PC-3 (cell line): ENCODE data around the gene SLC1A7. TPM values are rescaled to one million over a fixed set of nuclear protein-coding genes. Genes with fewer than 3 reads are reported as not detected.

Experiments
- ATAC-seq: fragments of 200-7000 bp; cut with Tn5 transposase; 2 replicates; pipeline ENCODE4 v1.9.1; 2020; ENCODE audit warnings: mild to moderate bottlenecking, moderate library complexity
- BruUV-seq: library from RNA; stranded (reverse); fragments of 400-500 nt; replicated peaks from 2 replicates; lab custom pipeline; 2021; lab: Mats Ljungman, UMichigan
- CTCF ChIA-PET: fragments of 300-600 bp; sonication (Branson Sonifier 250); formaldehyde crosslinking; loops from one replicate; lab custom pipeline; 2022; ENCODE audit warnings: antibody characterized with exemption; lab: Charles Lee
- POLR2A ChIA-PET: fragments of 300-600 bp; sonication (Branson Sonifier 250); formaldehyde crosslinking; loops from one replicate; lab custom pipeline; 2022; ENCODE audit warnings: antibody characterized with exemption; ENCODE audit not compliant: unreplicated experiment; lab: Charles Lee
- DNase-seq: peaks from one replicate; pipeline ENCODE4 v3.0.0-alpha.2; 2015
- H2AFZ ChIP-seq: fragments of 300-600 bp; sonication (generic); 2 replicates; pipeline ENCODE4 v1.6.0; 2016; ENCODE audit warnings: antibody characterized with exemption, low read length
- H3F3A ChIP-seq: fragments of 300-600 bp; sonication (generic); one replicate; pipeline ENCODE4 v1.6.0; 2017; ENCODE audit warnings: antibody characterized with exemption, low read length, control low read depth, mild to moderate bottlenecking; ENCODE audit not compliant: unreplicated experiment
- H3K27ac ChIP-seq: fragments of 300-600 bp; sonication (generic); 2 replicates; pipeline ENCODE4 v1.5.1; 2016; ENCODE audit warnings: mild to moderate bottlenecking, low read length
- H3K27me3 ChIP-seq: fragments of 300-600 bp; sonication (generic); 2 replicates; pipeline ENCODE4 v1.6.1; 2016; ENCODE audit warnings: low read length, mixed read lengths
- H3K36me3 ChIP-seq: fragments of 300-600 bp; sonication (generic); 2 replicates; pipeline ENCODE4 v1.6.1; 2016; ENCODE audit warnings: low read depth, mixed run types, low read length, mixed read lengths
- H3K4me1 ChIP-seq: fragments of 300-600 bp; sonication (generic); 2 replicates; pipeline ENCODE4 v1.5.1; 2016; ENCODE audit warnings: low read length; ENCODE audit not compliant: insufficient read depth
- H3K4me2 ChIP-seq: fragments of 300-600 bp; sonication (generic); 2 replicates; pipeline ENCODE4 v1.6.0; 2016; ENCODE audit warnings: low read length
- H3K4me3 ChIP-seq: fragments of 300-600 bp; sonication (generic); 2 replicates; pipeline ENCODE4 v1.5.1; 2016; ENCODE audit warnings: mild to moderate bottlenecking, low read length, mixed read lengths
- H3K79me2 ChIP-seq: fragments of 300-600 bp; sonication (generic); 2 replicates; pipeline ENCODE4 v1.6.1; 2017; ENCODE audit warnings: low read length, mixed read lengths
- H3K9ac ChIP-seq: fragments of 300-600 bp; sonication (generic); 2 replicates; pipeline ENCODE4 v1.6.0; 2016; ENCODE audit warnings: mild to moderate bottlenecking, low read length
- H3K9me2 ChIP-seq: fragments of 300-600 bp; sonication (generic); replicated peaks from 2 replicates; pipeline ENCODE4 v1.6.1; 2016; ENCODE audit warnings: mixed run types, low read length, mixed read lengths
- H3K9me3 ChIP-seq: fragments of 300-600 bp; sonication (generic); 2 replicates; pipeline ENCODE4 v1.6.1; 2016; ENCODE audit warnings: low read length, mixed read lengths
- H4K20me1 ChIP-seq: fragments of 300-600 bp; sonication (generic); 2 replicates; pipeline ENCODE4 v1.6.1; 2016; ENCODE audit warnings: low read length, mixed read lengths
- CTCF ChIP-seq: fragments of 300-600 bp; sonication (generic); conservative IDR thresholded peaks from 2 replicates; pipeline ENCODE4 v1.5.1; 2017; ENCODE audit warnings: antibody characterized with exemption, low read depth, mild to moderate bottlenecking, low read length
- EZH2 ChIP-seq: fragments of 300-600 bp; sonication (generic); IDR thresholded peaks from one replicate; pipeline ENCODE4 v1.6.1; 2017; ENCODE audit warnings: antibody characterized with exemption, mild to moderate bottlenecking, low read length; ENCODE audit not compliant: unreplicated experiment
- EZH2phosphoT487 ChIP-seq: fragments of 300-600 bp; sonication (generic); IDR thresholded peaks from 2 replicates; pipeline ENCODE4 v1.6.1; 2018; ENCODE audit warnings: mild to moderate bottlenecking, antibody characterized with exemption, low read length, borderline replicate concordance
- intact Hi-C: fragments of 100-400 bp; cut with micrococcal nuclease; formaldehyde crosslinking; loops from 2 replicates; pipeline ENCODE4 v1.9.0; 2023
- total RNA-seq: library from RNA; depleted of rRNA; stranded (reverse); fragments of >200 nt; gene quantifications from 2 replicates; pipeline ENCODE4 v1.2.3, GENCODE V29; 2014

The SLC1A7 gene
- total RNA-seq, 1 experiment from 2014 or later = 0.26 TPM

DNA sequence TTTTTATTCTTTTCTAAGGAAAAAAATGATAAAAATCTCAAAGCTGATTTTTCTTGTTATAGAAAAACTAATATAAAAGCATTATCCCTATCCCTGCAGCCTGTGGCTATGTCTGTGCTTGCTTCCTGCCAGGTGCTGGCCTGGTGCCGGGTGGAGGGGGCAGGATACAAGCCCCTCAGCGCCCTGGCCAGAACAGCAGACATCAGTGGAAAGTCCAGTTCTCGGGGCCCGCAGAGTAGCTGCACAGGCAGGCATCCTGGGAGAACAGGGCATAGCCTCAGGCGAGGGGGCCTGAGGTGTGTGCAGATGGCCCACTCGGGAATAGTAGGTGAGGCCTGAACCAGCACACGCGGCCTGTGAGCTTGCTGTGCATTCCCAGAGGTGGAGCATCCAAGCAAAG, 57.0 kb downstream of the SLC1A7 start:
- H3K79me2 ChIP-seq = no peaks in the 10 kb centered on the region
- no peaks in the 10 kb centered on the region for H4K20me1 ChIP-seq
- no peaks in the 10 kb centered on the region for H3K27me3 ChIP-seq
- H3K9me2 ChIP-seq = no peaks in the 10 kb centered on the region
- H3K36me3 ChIP-seq = no peaks in the 10 kb centered on the region
- no TSS peak for BruUV-seq
- H3K9me3 ChIP-seq = no peaks in the 10 kb centered on the region
- H3K27ac ChIP-seq = 0 out of 2 replicates have a peak overlapping the region, but pooled peaks have one; percentile 50
- peaks cover 17% of the 10 kb centered on the region for H3K4me1 ChIP-seq
- CTCF ChIA-PET = no interaction called here
- no peak overlapping the region for H2AFZ ChIP-seq
- intact Hi-C loops = no loop called here
- H3F3A ChIP-seq = no peaks in the 10 kb centered on the region
- H3K4me3 ChIP-seq = no peak overlapping the region
- POLR2A ChIA-PET = interaction anchor here (0.6 kb wide), 1 partner anchor 89 kb away, joined by 7 read pairs; no protein-coding TSS in a partner anchor
- H3K4me2 ChIP-seq = no peak overlapping the region
- TF ChIP-seq CTCF (no peak), EZH2phosphoT487 (no peak), EZH2 (no peak)
- ATAC-seq (no peak), DNase-seq (no peak)
- no peak overlapping the region for H3K9ac ChIP-seq

DNA sequence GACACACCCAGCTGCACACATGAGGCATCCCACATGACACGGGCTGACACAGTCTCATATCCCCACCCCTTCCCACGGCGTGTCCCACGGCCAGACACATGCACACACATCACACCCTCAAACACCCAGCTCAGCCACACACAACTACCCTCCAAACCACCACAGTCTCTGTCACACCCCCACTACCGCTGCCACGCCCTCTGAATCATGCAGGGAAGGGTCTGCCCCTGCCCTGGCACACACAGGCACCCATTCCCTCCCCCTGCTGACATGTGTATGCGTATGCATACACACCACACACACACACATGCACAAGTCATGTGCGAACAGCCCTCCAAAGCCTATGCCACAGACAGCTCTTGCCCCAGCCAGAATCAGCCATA, 57.9 kb downstream of the SLC1A7 start:
- Histone ChIP-seq H3K27ac (peak overlapping the region; percentile 50), H3K79me2 (no peaks in the 10 kb centered on the region), H3K9ac (no peak overlapping the region; the same call in 1 of the 2 replicates), H3K27me3 (no peaks in the 10 kb centered on the region), H3K4me2 (peak overlapping the region; percentile 33), H3K9me2 (no peaks in the 10 kb centered on the region), H3K9me3 (no peaks in the 10 kb centered on the region), H3K4me1 (peaks cover 17% of the 10 kb centered on the region), H3F3A (no peaks in the 10 kb centered on the region), H2AFZ (no peak overlapping the region), H3K36me3 (no peaks in the 10 kb centered on the region), H3K4me3 (no peak overlapping the region), H4K20me1 (no peaks in the 10 kb centered on the region)
- ATAC-seq = peak; percentile 52
- intact Hi-C loops = no loop called here
- ChIA-PET POLR2A (no interaction called here), CTCF (no interaction called here)
- no TSS peak for BruUV-seq
- TF ChIP-seq EZH2phosphoT487 (no peak), CTCF (no peak), EZH2 (no peak)
- DNase-seq = peak; percentile 44

GRCh38 chr1:53083636-53084588, 58.5 kb downstream of the SLC1A7 start:
- Histone ChIP-seq H3K36me3 (no peaks in the 10 kb centered on the region), H3K4me1 (peaks cover 17% of the 10 kb centered on the region), H3K27me3 (no peaks in the 10 kb centered on the region), H2AFZ (no peak overlapping the region), H4K20me1 (no peaks in the 10 kb centered on the region), H3K27ac (no peak overlapping the region), H3K9ac (no peak overlapping the region; the same call in 1 of the 2 replicates), H3K4me3 (no peak overlapping the region), H3K9me2 (no peaks in the 10 kb centered on the region), H3K9me3 (no peaks in the 10 kb centered on the region), H3K79me2 (no peaks in the 10 kb centered on the region), H3F3A (no peaks in the 10 kb centered on the region), H3K4me2 (peak overlapping the region; percentile 33)
- CTCF ChIA-PET = no interaction called here
- TF ChIP-seq CTCF = no peak
- TF ChIP-seq EZH2 = no peak
- TF ChIP-seq EZH2phosphoT487 = no peak
- intact Hi-C loops = no loop called here
- ATAC-seq = no peak
- BruUV-seq = no TSS peak
- DNase-seq = no peak
- POLR2A ChIA-PET = no interaction called here
